H1 (cell line): Measurements from ENCODE around the gene SLX4IP. TPM values are rescaled to one million over a fixed set of nuclear protein-coding genes. Genes with fewer than 3 reads are reported as not detected.

ENCODE experiments used
- CTCF ChIA-PET: fragments of 300-600 bp; sonication (Branson Sonifier 250); formaldehyde crosslinking; loops from one replicate; lab custom pipeline; 2021; ENCODE audit not compliant: partially characterized antibody; lab: Charles Lee
- POLR2A ChIA-PET: fragments of 300-600 bp; sonication (Branson Sonifier 250); formaldehyde crosslinking; loops from one replicate; lab custom pipeline; 2021; ENCODE audit warnings: inconsistent platforms; ENCODE audit not compliant: partially characterized antibody; lab: Charles Lee
- DNase-seq, 2 experiments: peaks; one replicate each; pipeline versions ENCODE4 v3.0.0 to v3.0.0-alpha.2; 2010 to 2022; ENCODE audit warnings: low spot score in 2 of 2, low read depth in 1 of 2, mixed read lengths in 1 of 2
- FAIRE-seq: peaks from 2 replicates; lab custom pipeline; 2011; peaks lifted over from hg19 to GRCh38; lab: Jason Lieb, UNC
- H2AFZ ChIP-seq: 2 replicates; pipeline ENCODE4 v1.8.1; 2012; ENCODE audit warnings: low read length, inconsistent platforms
- H2AK5ac ChIP-seq: 2 replicates; pipeline ENCODE4 v1.6.1; 2013; ENCODE audit warnings: low read depth, low read length
- H2BK120ac ChIP-seq: replicated peaks from 2 replicates; pipeline ENCODE3; 2013; ENCODE audit warnings: low read depth, low read length, inconsistent platforms
- H2BK12ac ChIP-seq: 2 replicates; pipeline ENCODE4 v1.6.1; 2013; ENCODE audit warnings: low read depth, low read length
- H2BK15ac ChIP-seq: 2 replicates; pipeline ENCODE4 v1.6.1; 2013; ENCODE audit warnings: low read length
- H2BK20ac ChIP-seq: 2 replicates; pipeline ENCODE4 v1.6.1; 2013; ENCODE audit warnings: low read length
- H2BK5ac ChIP-seq: 2 replicates; pipeline ENCODE4 v1.6.1; 2013; ENCODE audit warnings: low read depth, low read length
- H3K14ac ChIP-seq: 2 replicates; pipeline ENCODE4 v1.6.1; 2013; ENCODE audit warnings: inconsistent platforms; ENCODE audit not compliant: insufficient read length
- H3K18ac ChIP-seq: 2 replicates; pipeline ENCODE4 v1.6.1; 2013; ENCODE audit warnings: low read length; ENCODE audit errors: extremely low read depth
- H3K23ac ChIP-seq: 2 replicates; pipeline ENCODE4 v1.6.1; 2013; ENCODE audit warnings: inconsistent platforms; ENCODE audit not compliant: insufficient read length
- H3K23me2 ChIP-seq: 2 replicates; pipeline ENCODE4 v1.6.1; 2013; ENCODE audit warnings: low read depth, low read length
- H3K27ac ChIP-seq: 2 replicates; pipeline ENCODE4 v1.6.1; 2011; ENCODE audit warnings: low read depth, low read length, inconsistent platforms
- H3K27me3 ChIP-seq, 4 experiments: replicated peaks in 1 of 4; 1 replicate in 1 of 4; 2 replicates in 3 of 4; pipeline versions ENCODE4 v1.6.1 to v1.8.1; 2011 to 2013; ENCODE audit warnings: low read length in 3 of 4, mild to moderate bottlenecking in 3 of 4, inconsistent platforms in 2 of 4, mixed read lengths in 2 of 4, moderate library complexity in 1 of 4; ENCODE audit not compliant: control insufficient read depth in 3 of 4, insufficient read depth in 3 of 4; ENCODE audit errors: extremely low read depth in 1 of 4
- H3K36me3 ChIP-seq, 4 experiments: 2 replicates each; pipeline versions ENCODE4 v1.6.1 to v1.8.1; 2011 to 2013; ENCODE audit warnings: mild to moderate bottlenecking in 4 of 4, low read length in 3 of 4, moderate library complexity in 2 of 4, control low read depth in 1 of 4, inconsistent platforms in 1 of 4; ENCODE audit not compliant: insufficient read depth in 4 of 4, control insufficient read depth in 2 of 4
- H3K4ac ChIP-seq: replicated peaks from 2 replicates; pipeline ENCODE3; 2013; ENCODE audit warnings: low read length, low read depth, mixed read lengths, inconsistent platforms; ENCODE audit not compliant: insufficient read length
- H3K4me1 ChIP-seq, 4 experiments: replicated peaks in 1 of 4; 1 replicate in 1 of 4; 2 replicates in 3 of 4; pipeline versions ENCODE4 v1.6.1 to v1.8.1; 2011 to 2013; ENCODE audit warnings: low read length in 3 of 4, inconsistent platforms in 2 of 4, mixed read lengths in 1 of 4; ENCODE audit not compliant: insufficient read depth in 4 of 4, control insufficient read depth in 3 of 4
- H3K4me2 ChIP-seq, 2 experiments: 2 replicates each; pipeline versions ENCODE4 v1.6.1 to v1.8.1; 2011 to 2013; ENCODE audit warnings: low read depth in 2 of 2, low read length in 2 of 2, control low read depth in 1 of 2, inconsistent platforms in 1 of 2, mild to moderate bottlenecking in 1 of 2; ENCODE audit not compliant: insufficient read depth in 1 of 2
- H3K4me3 ChIP-seq, 4 experiments: fragments of 200-600, 300-600 bp in 1 of 4; sonication (generic), shearing (Covaris generic), sonication (Bioruptor Twin) in 1 of 4; 2 replicates each; pipeline versions ENCODE4 v1.5.1 to v1.8.1; 2011 to 2016; ENCODE audit warnings: low read length in 4 of 4, low read depth in 3 of 4, control low read depth in 2 of 4, inconsistent platforms in 2 of 4, mild to moderate bottlenecking in 2 of 4, mixed read lengths in 1 of 4, moderate library complexity in 1 of 4; ENCODE audit not compliant: insufficient read depth in 2 of 4; ENCODE audit errors: extremely low read depth in 1 of 4
- H3K56ac ChIP-seq: replicated peaks from 2 replicates; pipeline ENCODE3; 2013; ENCODE audit warnings: low read depth, mild to moderate bottlenecking, mixed read lengths, low read length, inconsistent platforms; ENCODE audit not compliant: insufficient read length
- H3K79me1 ChIP-seq: 2 replicates; pipeline ENCODE4 v1.6.1; 2013; ENCODE audit warnings: low read depth, low read length, control low read depth
- H3K79me2 ChIP-seq, 2 experiments: 2 replicates each; pipeline versions ENCODE4 v1.6.1 to v1.8.1; 2012 to 2013; ENCODE audit warnings: low read length in 2 of 2, mild to moderate bottlenecking in 2 of 2, inconsistent platforms in 1 of 2; ENCODE audit not compliant: insufficient read depth in 2 of 2, control insufficient read depth in 1 of 2
- H3K9ac ChIP-seq, 4 experiments: replicated peaks in 1 of 4; 1 replicate in 1 of 4; 2 replicates in 3 of 4; pipeline versions ENCODE4 v1.6.1 to v1.8.1; 2011 to 2013; ENCODE audit warnings: low read depth in 3 of 4, low read length in 3 of 4, control low read depth in 2 of 4, mild to moderate bottlenecking in 2 of 4, moderate library complexity in 2 of 4, inconsistent platforms in 1 of 4; ENCODE audit errors: extremely low read depth in 1 of 4
- H3K9me3 ChIP-seq, 2 experiments: 2 replicates each; pipeline versions ENCODE4 v1.6.1 to v1.8.1; 2012 to 2013; ENCODE audit warnings: mild to moderate bottlenecking in 2 of 2, moderate library complexity in 2 of 2, control low read depth in 1 of 2, inconsistent platforms in 1 of 2, low read depth in 1 of 2, low read length in 1 of 2, mixed read lengths in 1 of 2; ENCODE audit not compliant: insufficient read depth in 2 of 2
- H4K20me1 ChIP-seq, 2 experiments: replicated peaks in 1 of 2; 2 replicates each; pipeline versions ENCODE3 to v1.8.1; 2011 to 2013; ENCODE audit warnings: inconsistent platforms in 2 of 2, low read length in 2 of 2, mild to moderate bottlenecking in 1 of 2; ENCODE audit not compliant: insufficient read depth in 2 of 2, control insufficient read depth in 1 of 2
- H4K5ac ChIP-seq: 2 replicates; pipeline ENCODE4 v1.6.1; 2013; ENCODE audit warnings: low read length, low read depth, mixed read lengths, inconsistent platforms; ENCODE audit not compliant: insufficient read length
- H4K8ac ChIP-seq: 2 replicates; pipeline ENCODE4 v1.8.0; 2013; ENCODE audit warnings: mild to moderate bottlenecking, moderate library complexity, low read length, inconsistent platforms; ENCODE audit not compliant: insufficient read depth; ENCODE audit errors: extremely low read depth
- H4K91ac ChIP-seq: replicated peaks from 2 replicates; pipeline ENCODE3; 2013; ENCODE audit warnings: low read length, mixed read lengths, inconsistent platforms; ENCODE audit not compliant: insufficient read length
- BACH1 ChIP-seq: IDR thresholded peaks from 2 replicates; pipeline ENCODE4 v1.6.1; 2012; ENCODE audit warnings: low read length, improper control_type of control experiment
- BCL11A ChIP-seq, 2 experiments: IDR thresholded peaks; one replicate each; pipeline ENCODE4 v1.6.1; 2011; ENCODE audit warnings: low read depth in 2 of 2, low read length in 2 of 2, mild to moderate bottlenecking in 2 of 2
- BRCA1 ChIP-seq: IDR thresholded peaks from 2 replicates; pipeline ENCODE4 v1.6.1; 2012; ENCODE audit warnings: low read depth, low read length, improper control_type of control experiment
- CREB1 ChIP-seq: IDR thresholded peaks from 2 replicates; pipeline ENCODE4 v1.6.1; 2012; ENCODE audit warnings: inconsistent platforms
- EZH2 ChIP-seq: fragments of 200-600 bp; sonication (generic); IDR thresholded peaks from 2 replicates; pipeline ENCODE4 v1.7.1; 2012; ENCODE audit warnings: low read depth, mild to moderate bottlenecking, moderate library complexity, low read length, inconsistent platforms; ENCODE audit not compliant: severe bottlenecking
- JUN ChIP-seq: IDR thresholded peaks from 2 replicates; pipeline ENCODE4 v1.6.1; 2011; ENCODE audit warnings: low read depth, mild to moderate bottlenecking, improper control_type of control experiment, low read length
- NRF1 ChIP-seq: IDR thresholded peaks from 2 replicates; pipeline ENCODE4 v1.6.1; 2011; ENCODE audit warnings: mild to moderate bottlenecking, low read depth, low read length, improper control_type of control experiment
- POLR2A ChIP-seq, 2 experiments: IDR thresholded peaks; 1 replicate in 1 of 2; 2 replicates in 1 of 2; pipeline ENCODE4 v1.6.1; 2011; ENCODE audit warnings: low read depth in 2 of 2, low read length in 2 of 2, mild to moderate bottlenecking in 2 of 2; ENCODE audit errors: control extremely low read depth in 1 of 2
- SIRT6 ChIP-seq: IDR thresholded peaks from one replicate; pipeline ENCODE4 v1.7.1; 2012; ENCODE audit warnings: low read length, inconsistent platforms
- SP2 ChIP-seq: IDR thresholded peaks from 2 replicates; pipeline ENCODE4 v1.6.1; 2012; ENCODE audit warnings: mild to moderate bottlenecking, low read length, inconsistent platforms
- TAF7 ChIP-seq: optimal IDR thresholded peaks from 2 replicates; pipeline ENCODE3; 2011; ENCODE audit warnings: low read depth, mild to moderate bottlenecking, inconsistent platforms, low read length, moderate library complexity, borderline replicate concordance
- TBP ChIP-seq: IDR thresholded peaks from 2 replicates; pipeline ENCODE4 v1.6.1; 2011; ENCODE audit warnings: low read depth, low read length, improper control_type of control experiment
- YY1 ChIP-seq: IDR thresholded peaks from 2 replicates; pipeline ENCODE4 v1.6.1; 2011; ENCODE audit warnings: low read depth, mild to moderate bottlenecking, low read length
- WGBS, 2 experiments: shearing (Covaris generic) in 1 of 2; methylation state at CpG; one replicate each; pipeline versions ENCODE4 v1.1.6 to v1.1.7; 2013 to 2015; ENCODE audit warnings: low lambda C conversion rate in 2 of 2, mixed read lengths in 2 of 2, inconsistent platforms in 1 of 2, low coverage in 1 of 2, missing lambda C conversion rate in 1 of 2; ENCODE audit not compliant: insufficient replicate concordance in 2 of 2, insufficient coverage in 1 of 2, insufficient read length in 1 of 2; ENCODE audit errors: extremely low coverage in 1 of 2, missing lambda C conversion rate in 1 of 2; 5-methylcytosine and 5-hydroxymethylcytosine counted together
- polyA plus RNA-seq, 7 experiments: library from polyadenylated mRNA; depleted of rRNA in 3 of 7; stranded (reverse) in 5 of 7; unstranded in 2 of 7; fragments of >200 nt in 5 of 7; fragments of 200-250 nt in 2 of 7; gene quantifications; 1 replicate in 5 of 7; 2 replicates in 1 of 7; 4 replicates in 1 of 7; pipeline versions ENCODE4 v1.2.1 to v1.2.3, GENCODE V29; 2011 to 2013; ENCODE audit warnings: missing spikeins in 2 of 7, mixed read lengths in 2 of 7
- total RNA-seq: library from RNA; stranded (reverse); fragmentation: NEBNext Ultra II Directional; extraction: Animal tissue kit (Norgen Biotek cat#: 25700); gene quantifications from 2 replicates; pipeline ENCODE4 v1.2.1, GENCODE V29; 2021

SLX4IP gene
- total and polyA plus RNA-seq, 2 of the 8 experiments (the other 6 are each of a cell fraction or from before 2014, with no cell fraction given), result 2.4 to 8.7 TPM

DNA sequence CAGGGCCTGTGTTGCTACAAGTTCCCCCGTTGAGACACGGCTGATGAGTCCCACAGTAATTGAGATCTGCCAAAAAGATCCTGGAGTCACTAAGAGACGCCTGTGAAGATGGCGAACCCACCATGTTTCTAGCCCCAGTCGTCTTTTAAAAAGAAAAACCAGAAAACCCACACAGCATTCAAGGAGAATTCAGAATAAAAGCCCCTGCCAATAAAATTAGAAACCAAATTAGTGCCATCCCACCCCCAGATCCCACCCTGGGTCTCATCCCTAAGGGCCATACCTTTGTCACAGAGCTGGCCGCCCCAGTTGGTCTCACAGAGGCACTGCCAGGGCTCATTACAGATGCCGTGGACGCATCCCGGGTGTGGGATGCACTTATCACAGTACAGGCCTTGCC is 217.1 kb downstream of the SLX4IP start:
- FAIRE-seq, result no peak
- Histone ChIP-seq H3K79me1 (peaks cover 9% of the 10 kb centered on the region), H2BK20ac (no peak overlapping the region), H2BK15ac (no peak overlapping the region), H3K4me3 (no peak overlapping the region), H2AK5ac (no peak overlapping the region), H4K5ac (no peak overlapping the region), H3K4ac (no peak overlapping the region), H3K56ac (no peak overlapping the region), H3K4me1 (peaks cover 13 to 38% (median 25%) of the 10 kb centered on the region in 4 experiments; a peak in 6 of 7 replicates), H3K18ac (no peak overlapping the region), H3K36me3 (peaks cover 9 to 74% (median 32%) of the 10 kb centered on the region in 4 experiments), H3K27me3 (no peaks in the 10 kb centered on the region), H3K14ac (no peak overlapping the region), H3K79me2 (peaks cover 0 to 33% of the 10 kb centered on the region in 2 experiments; a peak in 2 of 4 replicates), H4K8ac (peak overlapping the region; percentile 38; the same call in 1 of the 2 replicates), H3K9ac (no peak overlapping the region), H4K20me1 (peaks cover 6 to 19% of the 10 kb centered on the region in 2 experiments), H3K27ac (no peak overlapping the region), H2BK120ac (no peak overlapping the region), H3K4me2 (no peak overlapping the region), H3K23me2 (no peaks in the 10 kb centered on the region), H2BK12ac (no peak overlapping the region), H3K23ac (no peak overlapping the region), H4K91ac (no peak overlapping the region), H2AFZ (no peak overlapping the region), H2BK5ac (no peak overlapping the region), H3K9me3 (no peaks in the 10 kb centered on the region)
- DNase-seq, result no peak
- POLR2A ChIA-PET, result interaction anchor here (1.3 to 1.8 kb wide), 2 partner anchors 10 to 12 kb away, joined by 3 to 4 read pairs; no protein-coding TSS in a partner anchor
- CTCF ChIA-PET, result interaction anchor here (1.0 to 6.6 kb wide), 4 partner anchors 14 to 41 kb away, joined by 3 to 55 read pairs (median 4); partner anchors contain the start of gene JAG1
- 90% methylated on average over 9 of the region's 9 CpGs; no CpG with 5 or more reads in 1 of the 2 experiments for WGBS, 2 experiments
- TF ChIP-seq BCL11A (IDR thresholded peaks at IDR 0.05; ENCODE audit: low read depth in 2 of 2, low read length in 2 of 2), result no peak
- no peak for TF ChIP-seq SP2
- TF ChIP-seq BACH1, result no peak
- no peak for TF ChIP-seq POLR2A (IDR thresholded peaks at IDR 0.05; ENCODE audit: control extremely low read depth in 1 of 2, low read depth in 2 of 2, low read length in 2 of 2)
- no peak for TF ChIP-seq JUN
- TF ChIP-seq BRCA1, result no peak
- TF ChIP-seq CREB1, result no peak
- no peak for TF ChIP-seq TAF7
- TF ChIP-seq YY1, result no peak
- TF ChIP-seq TBP, result no peak
- TF ChIP-seq EZH2, result no peak
- no peak for TF ChIP-seq NRF1
- no peak for TF ChIP-seq SIRT6
